NCI-H1092 (cell line): ENCODE results near the gene GRID1.

ENCODE experiments used
- DNase-seq: peaks from one replicate; lab custom pipeline; 2025; lab: John Stamatoyannopoulos, UW

Gene GRID1

DNA sequence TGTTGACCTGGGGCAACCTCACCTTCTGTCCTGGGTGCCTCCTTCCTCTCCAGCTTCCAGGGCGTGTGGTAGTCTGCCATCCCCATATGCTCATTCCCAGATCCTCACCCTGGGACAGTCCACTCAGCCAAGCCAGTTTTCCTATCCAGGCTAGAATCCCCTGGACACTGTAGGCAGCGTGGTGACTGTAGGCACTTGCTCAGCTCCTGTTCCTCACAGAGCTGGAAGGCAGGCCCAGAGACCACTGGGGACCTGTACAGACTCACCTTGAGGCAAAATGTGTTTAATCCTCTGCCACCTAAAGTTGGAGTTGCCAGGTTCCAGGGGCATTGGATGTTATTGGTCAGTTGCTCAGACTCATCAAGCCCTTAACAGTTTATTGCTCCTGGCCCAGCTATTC is 2.4 kb upstream of the GRID1 start:
- DNase-seq, result no peak

DNA sequence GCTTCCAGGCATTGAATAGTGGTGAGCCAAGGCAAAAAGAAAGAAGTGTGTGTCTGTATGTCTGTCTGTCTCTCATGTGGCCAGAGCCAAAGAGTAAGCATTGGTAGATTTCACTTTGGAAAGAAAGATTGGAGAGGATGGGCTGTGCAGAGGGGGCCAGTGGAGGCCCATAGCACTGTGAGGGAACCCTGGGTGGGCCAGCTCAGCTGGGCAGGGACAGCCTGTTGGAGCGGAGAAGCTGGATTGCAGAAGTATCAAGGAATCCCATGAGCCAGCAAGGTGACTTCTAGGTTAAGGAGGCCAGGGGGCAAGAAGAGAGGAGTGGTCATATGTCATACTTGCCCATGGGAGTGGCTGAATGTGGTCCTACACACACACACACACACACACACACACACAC is 1.5 kb upstream of the GRID1 start:
- no peak for DNase-seq

DNA sequence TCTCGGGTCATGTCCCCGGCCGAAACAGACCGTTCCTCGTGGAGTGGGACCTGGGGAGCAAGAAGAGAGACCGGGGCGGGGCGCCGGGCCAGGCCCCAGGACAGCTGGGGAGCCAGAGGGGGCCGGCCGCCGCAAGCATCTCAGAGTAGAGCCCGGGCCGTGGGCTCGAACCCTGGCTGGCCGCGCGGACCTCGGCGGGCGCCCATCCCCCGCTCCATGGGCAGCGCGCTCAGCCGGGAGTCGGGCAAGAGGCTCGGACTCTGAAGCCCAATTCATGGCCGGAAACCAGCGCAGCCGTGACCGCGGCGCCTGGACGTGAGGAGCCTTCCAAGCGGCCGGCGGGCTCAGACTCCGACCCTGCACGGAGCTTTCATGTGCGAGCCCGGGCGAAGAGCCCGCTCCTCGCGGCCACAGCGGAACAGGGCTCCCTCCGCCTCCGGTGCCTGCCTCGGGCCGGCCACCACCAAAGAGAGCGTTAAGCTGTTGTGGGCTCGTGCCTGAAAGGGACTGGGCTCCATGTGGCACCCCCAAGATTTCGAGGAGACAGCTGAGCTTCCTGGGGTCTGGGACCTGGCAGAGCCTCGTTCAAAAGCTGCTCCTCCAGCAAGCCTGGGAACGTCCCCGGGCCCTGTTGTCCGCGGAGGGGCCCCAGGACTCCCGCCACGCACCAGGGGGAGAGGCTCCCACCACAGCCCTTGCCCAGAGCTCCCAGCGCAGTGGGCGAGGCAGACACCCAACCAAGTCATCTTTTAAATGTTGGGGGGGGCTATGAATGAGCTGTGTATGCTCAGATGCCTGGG is 757 bp upstream of the GRID1 start:
- DNase-seq, result no peak

DNA sequence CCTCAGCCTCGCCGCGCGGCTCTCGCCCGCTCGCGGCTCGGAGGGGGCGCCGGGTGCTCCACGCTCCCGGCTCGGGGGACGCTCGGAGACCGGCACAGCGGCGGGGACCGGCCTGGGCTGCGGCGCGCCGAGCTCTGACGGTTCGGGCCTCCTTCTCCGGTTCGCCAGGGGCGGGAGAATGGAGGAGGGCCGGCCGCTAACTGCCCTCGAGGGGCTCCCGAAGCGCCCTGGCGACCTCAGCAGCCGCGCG is 232 bp upstream of the GRID1 start:
- DNase-seq, result no peak

DNA sequence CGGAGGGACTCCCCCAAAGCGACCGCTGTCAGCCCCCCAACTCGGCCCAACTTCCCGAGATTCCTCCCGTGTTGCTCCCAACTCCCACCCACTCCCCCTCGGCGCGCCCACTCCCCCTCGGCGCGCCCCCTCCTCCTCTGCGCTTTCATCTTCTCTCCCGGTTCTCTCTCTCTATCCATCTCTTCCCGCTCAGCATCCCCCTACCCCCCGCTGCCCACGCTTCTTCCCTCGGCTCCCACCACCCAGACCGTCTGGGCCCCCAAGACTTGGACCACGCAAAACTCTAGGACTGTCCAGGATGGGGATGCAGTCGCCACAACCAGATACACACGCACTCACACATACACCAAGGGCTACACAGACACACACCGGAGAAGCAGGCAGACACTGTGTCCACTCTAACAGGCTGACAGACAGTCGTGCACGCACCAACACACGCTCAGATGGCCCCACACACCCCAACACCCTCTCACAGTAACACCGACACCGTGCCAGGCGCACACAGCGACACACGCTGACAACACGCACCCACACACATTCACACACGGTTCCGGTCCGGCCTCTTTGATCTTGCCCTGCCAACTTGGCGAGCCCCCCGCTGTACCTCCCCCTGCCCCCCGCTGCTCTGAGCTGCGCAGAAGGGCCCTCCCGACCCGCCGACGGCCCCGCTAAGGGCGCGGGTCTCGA is 1.1 kb downstream of the GRID1 start:
- DNase-seq, result no peak

DNA sequence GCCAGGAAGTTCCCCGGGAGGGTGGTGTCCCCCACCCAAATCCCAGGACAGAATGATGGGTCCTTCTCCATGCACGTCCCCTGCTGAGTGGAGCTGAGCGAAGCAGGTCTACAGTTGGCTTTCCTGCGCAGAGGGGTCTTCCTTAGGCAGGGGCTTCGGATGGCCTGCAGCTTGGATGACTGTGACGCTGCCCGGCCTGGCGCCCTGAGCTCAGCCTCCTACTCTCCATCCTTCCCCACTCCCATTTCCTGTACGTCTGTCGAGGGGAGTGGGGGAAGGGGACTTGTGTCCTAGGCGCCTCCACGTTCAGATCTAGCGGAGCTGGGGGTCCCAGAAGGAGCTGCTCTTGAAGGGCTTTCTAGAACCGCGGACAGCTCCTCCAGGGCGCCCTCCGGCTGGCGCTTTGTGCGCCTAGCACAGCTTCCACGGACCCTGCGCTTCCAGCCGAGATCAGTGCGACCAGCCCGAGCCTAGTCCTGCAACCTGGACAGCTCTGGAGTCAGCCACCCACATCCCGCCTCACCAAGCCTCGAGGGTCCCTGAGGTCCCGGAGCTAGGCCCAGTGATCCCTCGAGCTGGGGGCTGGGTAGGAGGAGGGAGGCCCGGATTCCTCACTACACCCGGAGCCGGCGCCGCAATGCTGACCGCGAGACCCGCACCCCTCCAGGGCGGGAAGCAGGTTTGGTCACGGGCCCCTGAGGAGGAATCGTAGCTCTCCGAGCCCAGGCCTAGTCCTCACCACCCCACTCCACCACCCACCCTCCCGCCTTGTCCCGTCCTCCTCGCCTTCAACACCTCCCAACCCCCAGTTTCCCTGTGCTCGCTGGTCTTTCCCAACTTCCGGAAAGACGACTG is 1.9 kb downstream of the GRID1 start:
- DNase-seq, result no peak

DNA sequence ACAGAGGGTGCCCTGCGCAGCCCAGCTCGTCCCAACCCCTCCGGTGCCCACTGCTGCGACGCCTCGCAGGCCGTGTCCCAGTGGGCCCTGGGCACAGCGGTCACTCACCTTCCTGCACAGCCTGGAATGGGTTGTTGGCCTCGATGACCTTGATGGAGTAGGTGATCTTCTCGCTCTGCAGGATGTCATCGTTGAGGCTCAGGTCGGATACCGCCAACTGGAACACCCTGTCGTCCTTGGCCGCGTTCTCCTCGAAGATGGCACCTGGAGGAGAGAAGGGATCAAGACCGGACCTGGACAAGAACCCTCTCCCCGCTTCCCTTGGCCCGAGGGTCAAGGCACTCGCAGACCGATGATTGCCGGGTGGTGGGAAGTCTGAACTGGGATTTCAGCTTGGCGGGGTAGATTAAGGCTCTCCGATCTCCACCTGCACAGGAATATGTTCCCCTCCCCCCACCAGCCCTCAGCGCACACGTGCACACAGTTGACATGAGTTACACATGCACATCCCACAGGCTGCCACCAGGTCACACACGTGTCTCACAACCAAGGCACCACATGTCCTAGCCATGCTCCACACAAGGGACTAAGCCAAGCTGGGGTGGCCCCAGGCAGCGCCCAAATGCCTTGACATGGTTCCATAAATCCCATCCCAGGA is 2.6 kb downstream of the GRID1 start:
- no peak for DNase-seq

DNA sequence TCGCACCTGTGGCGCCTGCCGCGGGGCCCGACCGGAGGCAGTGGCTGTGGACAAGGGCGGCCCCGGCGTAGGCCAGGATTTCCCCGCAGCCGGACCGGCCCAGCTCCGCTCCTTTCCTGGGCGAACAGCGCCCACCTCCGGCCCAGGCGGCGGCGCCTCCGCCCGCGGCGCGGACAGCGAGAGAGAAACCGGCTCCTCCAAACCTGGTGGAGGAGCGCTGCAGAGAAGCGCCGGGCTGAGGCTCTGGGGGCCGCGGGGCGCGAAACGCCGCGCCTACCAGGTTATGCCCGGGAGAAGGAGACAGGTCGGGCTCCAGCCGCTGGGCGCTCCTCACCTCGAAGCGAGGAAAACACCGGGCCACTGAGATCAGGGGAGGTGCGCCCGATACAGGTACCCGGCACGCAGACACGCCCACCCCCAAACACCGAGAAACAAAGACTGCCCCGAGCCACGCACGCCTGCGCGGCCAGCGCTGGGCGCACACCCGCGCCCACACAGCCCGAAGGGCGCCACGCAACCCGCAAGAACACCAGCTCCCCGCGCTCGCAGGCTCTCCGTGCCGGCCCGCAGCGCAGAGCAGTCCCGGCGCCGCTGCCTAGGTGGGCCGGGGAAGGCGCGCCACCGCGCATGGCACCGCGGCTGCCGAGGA is 3.3 kb downstream of the GRID1 start:
- no peak for DNase-seq

DNA sequence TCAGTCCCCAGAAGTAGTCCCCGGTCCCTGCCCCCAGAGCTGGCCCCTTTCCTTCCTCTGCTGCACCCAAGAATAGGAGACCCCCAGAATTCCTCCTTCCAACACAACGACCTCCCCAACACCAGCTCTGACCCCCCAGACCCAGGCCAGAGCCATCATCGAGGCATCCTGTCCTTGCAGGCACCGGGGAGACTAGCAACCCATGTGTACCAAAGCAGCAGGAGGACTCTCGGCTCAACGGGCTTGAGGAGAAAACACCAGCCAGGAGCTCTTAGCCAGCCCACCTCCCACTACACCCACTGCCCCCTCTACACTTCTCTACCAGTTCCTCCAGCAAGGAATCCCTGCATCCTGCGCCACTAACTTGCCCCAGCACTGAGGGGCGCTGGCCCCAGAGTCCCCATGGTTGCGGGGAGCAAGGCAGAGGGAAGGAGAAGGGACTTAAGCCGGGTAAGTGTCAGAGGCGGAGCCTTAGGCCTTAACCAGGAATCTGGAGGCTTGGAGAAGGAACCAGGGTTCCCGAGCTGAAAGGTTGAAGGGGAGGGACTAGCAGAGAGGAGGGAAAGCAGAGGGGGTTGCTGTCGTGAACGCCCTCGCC is 3.9 kb downstream of the GRID1 start:
- no peak for DNase-seq

DNA sequence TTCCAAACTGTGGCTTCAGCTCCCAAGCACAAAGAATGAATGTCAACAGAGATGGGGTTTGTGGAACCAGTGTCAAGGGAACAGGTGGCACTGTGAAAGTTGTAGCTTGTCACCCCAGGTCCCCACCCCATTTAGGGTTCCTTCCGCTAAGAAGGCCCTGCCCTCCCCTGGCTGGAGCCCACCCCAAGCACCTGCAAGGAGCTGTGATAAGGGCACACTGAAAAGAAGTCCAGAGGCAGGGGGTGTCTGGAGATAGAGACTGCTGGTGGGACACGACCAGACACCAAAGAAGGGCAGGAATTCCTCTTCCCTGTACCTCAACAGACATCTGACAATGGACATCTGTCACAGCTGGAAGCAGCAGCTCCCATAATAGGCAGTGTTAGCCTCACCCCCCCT is 4.5 kb downstream of the GRID1 start:
- no peak for DNase-seq

DNA sequence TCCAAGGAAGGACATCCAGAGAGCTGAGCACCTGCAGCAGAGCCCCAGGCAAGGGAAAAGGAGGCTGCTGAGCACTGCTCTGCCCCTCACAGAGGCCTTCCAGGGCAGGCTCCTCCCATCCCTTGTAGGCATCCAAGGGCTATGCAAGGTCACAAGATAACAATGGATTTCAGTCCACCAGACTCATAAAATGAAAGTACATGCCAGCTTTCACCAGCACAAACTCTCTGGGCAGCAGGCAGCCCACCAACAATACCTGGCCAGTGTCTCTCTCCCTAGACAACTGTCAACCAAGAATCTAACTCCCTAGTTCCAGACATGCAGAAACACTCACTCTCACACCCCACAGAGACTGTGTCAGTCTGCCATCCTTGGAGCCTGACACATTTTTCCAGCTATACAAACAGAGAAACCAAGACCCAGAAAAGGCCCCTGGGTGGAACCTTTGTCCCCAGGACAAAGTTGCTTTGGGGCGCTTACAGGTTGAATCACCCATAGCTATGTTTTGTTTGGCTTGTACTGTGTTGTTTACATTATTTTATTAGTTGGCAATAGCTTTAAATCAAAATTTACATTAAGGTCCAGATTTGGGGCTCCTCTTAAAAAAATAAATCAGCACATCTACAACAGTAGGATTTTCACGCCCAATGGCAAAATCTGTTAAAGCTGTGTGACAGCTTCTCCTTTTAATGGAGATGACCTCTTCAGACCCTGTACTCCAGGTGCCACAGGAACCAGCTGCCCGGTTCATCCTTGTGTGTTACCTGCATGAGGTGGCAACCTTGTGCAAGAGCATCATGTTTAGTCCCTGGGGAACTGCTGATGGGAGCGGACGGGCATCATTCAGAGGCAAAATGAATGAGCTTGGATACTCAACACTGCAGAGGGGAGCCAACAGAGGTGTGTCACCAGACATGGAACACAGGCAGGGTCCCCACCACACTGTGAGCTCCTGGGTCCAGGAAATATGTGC is 5.2 kb downstream of the GRID1 start:
- no peak for DNase-seq

DNA sequence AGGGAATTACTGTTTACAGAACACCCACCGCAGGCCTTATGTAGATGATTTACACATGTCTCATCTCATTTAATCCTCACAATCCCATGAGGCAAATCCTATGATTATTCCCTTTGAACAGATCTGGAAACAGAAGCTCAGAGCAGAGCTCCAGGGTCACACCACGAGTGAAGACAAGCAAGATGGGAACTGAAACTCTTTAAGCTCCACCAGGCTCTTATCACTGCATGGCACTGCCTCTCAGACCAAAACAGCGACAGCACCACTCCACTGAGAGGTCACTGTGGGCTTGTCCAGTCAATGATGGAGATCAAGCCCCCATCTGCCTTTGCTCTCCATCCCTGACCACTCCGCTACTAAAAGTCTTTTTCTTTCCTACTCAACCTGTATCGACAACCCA is 5.9 kb downstream of the GRID1 start:
- no peak for DNase-seq

DNA sequence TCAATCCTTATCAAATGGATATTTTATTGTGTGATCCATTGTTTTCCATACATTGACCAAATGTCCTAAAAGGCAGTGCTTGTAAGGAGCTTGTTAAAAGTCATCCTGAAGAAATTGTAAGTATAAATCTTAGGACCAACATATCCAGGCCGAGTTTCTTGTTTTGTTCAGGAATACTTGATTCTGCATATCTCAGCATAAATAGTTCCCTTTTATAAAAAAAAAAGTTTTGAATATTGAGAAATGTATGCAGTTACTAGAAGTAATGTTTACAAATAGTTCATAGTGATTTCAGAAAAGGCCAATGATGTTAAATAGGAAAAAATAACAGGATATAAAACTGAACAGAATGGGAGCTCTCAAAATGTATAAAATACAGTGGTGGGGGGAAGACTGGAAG is 6.6 kb downstream of the GRID1 start:
- no peak for DNase-seq

DNA sequence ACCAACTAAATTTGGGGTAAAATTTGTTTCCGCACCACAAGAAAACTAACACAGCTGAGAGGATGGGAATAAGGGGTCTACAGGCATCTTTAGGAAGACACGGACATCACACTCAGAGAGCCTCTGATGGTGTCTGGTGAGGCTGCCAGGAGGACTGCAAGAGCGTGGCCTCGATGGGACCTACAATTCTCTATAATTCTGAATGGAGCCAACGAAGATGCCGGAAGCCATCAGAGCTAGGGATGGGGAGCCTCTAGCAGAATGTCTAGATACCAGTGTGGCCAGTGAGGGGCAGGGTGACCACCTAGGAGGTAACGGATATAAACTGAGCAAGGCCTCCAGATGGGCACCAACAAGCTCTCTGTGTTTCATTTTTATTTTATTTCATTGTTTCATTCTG is 7.5 kb downstream of the GRID1 start:
- DNase-seq, result no peak

DNA sequence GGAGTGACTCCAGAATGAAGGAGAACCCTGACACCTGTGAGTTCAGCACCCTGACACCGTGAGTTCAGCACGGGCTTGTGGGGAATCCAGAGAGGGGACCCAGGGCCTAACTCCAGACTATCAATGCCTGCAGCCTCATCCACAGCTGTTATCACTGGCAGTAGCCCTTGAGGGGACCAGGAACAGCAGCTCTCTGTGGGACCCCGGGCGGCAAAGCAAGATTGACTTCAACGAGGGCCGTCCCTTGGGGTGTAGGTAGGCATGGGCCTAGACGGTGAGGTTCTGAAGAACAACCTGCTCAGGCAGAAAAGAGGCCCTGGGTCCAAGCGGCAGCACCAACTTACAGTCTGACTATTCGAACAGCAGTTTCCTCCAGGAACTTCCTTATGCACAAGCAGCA is 8.9 kb downstream of the GRID1 start:
- DNase-seq, result no peak

DNA sequence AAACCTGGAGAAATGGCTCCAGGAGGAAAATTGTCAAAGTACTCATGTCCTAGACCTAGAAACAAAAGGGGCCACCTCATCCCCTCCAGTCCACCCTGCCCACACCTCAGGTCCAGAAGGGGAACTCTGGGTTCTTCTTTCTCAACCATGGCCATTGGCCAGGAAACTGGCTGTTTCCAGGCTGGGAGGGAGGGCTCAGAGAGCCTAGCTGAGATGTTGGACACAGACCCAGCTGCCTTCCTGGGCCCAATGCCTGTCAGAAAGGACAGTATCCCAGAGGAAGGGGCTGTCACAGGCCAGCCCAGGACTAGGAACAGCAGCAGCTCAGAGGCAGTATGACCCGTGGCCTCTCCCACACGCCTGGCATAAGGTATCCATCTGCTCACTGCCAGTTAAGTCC is 9.6 kb downstream of the GRID1 start:
- DNase-seq, result no peak

DNA sequence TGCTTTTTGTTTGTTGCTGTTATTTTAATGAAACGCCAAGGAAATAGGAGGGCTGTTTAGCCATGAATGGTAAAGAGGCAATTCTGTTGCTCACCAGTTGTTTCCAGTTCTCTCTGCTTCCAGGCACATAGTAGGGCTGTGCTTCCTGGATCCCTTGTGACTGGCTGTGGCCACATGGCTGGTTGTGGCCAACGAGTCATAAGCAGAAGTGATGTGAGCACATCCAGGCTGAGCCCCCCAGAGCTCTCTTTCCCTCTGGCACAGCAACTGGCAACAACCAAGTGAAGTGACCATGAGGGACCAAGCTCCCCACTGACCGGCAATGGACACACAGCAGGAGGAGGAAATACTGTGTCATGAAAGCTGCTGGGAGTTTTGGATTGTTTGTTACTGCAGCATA is 10.3 kb downstream of the GRID1 start:
- no peak for DNase-seq

DNA sequence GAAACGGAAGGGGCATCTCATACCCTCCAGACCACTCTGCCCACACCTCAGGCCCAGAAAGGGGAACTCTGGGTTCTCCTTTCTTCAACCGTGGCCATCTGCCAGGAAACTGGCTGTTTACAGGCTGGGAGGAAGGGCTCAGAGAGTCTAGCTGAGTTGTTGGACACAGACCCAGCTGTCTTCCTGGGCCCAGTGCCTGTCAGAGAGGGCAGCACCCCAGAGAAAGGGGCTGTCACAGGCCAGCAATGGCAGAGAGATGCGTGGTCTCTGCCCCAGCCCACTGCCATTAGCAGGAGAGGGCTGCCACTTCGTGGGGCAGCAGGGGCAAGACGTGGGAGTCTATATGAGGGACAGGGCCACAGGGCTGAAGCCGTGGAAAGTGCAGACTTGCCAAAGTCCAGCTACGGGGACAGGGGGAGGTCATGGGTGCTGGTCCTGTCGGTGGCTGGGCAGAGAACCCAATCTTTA is 11.0 kb downstream of the GRID1 start:
- peak; percentile 19 for DNase-seq

DNA sequence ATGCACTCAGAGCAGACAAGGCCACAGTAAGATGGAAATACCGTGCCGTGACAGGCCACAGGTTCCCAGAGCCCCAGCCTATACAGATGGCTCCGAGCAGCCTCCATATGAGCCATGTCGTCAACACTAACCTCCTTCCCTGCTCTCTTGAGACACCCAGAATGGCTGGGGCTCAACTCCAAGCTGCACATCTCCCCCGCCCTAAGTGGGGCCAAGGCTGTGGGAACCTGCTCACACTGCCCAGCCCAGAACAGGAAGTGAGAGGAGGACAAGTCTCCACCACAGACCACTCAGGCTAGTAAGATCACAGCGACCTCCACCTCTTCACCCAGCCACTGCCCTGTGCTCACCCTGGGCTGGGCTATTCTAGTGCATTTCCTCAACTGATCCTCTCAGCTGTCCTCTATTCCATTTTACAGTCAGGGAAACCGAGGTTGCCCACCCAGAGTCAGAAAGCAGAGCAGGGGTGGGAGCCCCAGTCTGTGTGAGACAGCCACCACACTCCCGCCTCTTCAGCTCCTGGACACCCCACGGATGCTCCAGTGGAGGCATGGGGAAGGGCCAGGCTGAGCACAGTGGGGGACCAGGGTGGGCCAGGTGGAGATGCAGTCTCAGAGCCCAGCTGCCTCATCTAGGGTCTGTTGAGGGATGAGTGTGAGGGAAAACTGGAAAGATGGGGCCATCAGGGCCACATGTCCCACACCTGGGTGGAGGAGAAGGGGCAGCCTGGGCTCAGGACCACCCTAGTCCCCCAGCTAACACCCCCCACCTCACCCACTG is 11.6 kb downstream of the GRID1 start:
- DNase-seq, result no peak
